Renal cortex interstitium (tissue), 11 donors: Measurements from ENCODE around the gene RLN3. TPM values are rescaled to one million over a fixed set of nuclear protein-coding genes. Genes with fewer than 3 reads are reported as not detected.
A peak's percentile ranks its signal among the peaks of the same experiment; 100 is the strongest.

Experiments
- DNase-seq, 11 donors: peaks; one replicate each; pipeline ENCODE4 v3.0.0-alpha.2; 2013; ENCODE audit warnings: low read depth in 9 of 11, low spot score in 4 of 11; ENCODE audit errors: extremely low read depth in 1 of 11
- polyA plus RNA-seq, 3 donors: library from polyadenylated mRNA; unstranded; fragments of 120-200 nt; gene quantifications; one replicate each; pipeline ENCODE4 v1.2.1, GENCODE V29; 2013; ENCODE audit not compliant: insufficient read length in 3 of 3

RLN3 gene
- polyA plus RNA-seq, 3 donors: not detected

GRCh38 chr19:14063105-14063504 lies 35.2 kb downstream of the RLN3 start:
- no peak for DNase-seq

GRCh38 chr19:14066134-14066533 lies 38.2 kb downstream of the RLN3 start:
- DNase-seq: no peak

- DNase-seq: no peak
Observed at GRCh38 chr19:14070268-14071050, 42.5 kb downstream of the RLN3 start.

- no peak for DNase-seq
Observed at GRCh38 chr19:14072535-14073260, 44.8 kb downstream of the RLN3 start, which contains the start of gene MISP3. Gene MISP3 (plus strand): TSS chr19:14072786. CDS start chr19:14073310, 524 bp downstream.

- DNase-seq: peak in 3 of 11 donors; percentile 59 to 64 (median 63)
Observed at GRCh38 chr19:14073261-14073924, 45.4 kb downstream of the RLN3 start.

DNA sequence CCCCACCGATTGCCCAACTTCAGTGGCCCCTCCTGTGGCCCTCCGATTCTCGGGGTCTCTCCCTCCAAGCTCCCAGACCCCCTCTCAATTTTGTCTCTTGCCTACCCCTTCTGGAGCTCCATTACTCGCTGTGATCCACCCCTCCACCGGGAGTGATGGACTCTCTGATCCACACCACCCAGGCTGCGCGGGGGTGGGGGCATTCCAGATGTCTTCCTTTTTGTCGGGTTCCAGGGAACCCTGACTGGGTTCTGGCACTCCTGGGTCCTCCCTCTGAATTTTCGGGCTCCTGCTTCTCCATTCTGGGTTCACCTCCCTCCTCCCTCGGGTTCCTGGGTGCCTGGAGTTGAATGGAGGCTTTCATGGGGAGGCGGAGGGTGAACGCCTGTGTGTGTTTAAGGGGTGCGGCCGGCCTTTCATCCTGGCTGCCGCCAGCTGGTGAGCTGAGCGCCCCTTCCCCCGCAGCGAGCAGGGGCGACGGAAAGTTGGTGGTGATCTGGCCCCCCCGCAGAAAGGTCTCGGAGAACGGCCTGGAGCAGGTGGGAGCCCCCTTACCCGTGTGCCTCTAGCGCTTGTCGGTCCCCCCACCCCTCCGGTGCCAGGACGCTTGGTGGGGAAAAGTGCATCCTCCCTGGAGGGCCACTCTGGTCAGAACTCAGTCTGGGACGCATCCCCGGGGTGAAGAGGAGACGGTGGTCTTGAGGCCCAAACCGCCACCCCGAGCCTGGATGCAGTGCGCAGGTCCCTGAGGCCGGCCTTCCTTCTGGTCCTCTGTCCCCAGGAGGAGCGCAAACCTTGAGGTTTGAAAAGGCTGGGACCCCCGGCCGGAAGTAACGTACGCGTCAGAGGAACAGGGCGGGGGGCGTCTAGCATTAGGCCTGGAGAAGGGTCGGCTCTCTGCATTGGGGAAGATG lies 46.2 kb downstream of the RLN3 start:
- no peak for DNase-seq

DNA sequence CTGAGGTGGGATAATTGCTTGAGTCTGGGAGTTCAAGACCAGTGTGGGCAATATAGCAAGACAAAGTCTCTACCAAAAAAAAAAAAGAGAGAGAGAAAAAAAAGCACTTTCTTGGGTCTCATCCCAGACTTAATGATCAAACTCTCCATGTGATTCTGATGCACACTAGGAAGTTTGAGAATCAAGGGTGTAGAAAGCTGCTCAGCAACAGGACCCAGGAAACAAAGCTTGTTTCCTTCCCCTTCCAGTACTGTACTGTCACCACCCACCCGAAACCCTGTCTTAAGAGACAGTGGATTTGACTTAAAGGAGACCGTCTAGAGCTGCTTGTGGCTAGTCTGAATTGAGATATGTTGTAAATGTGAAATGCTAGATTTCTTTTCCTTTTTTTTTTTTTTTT lies 50.5 kb downstream of the RLN3 start:
- no peak for DNase-seq

Other genes with a start within 250 kb of the RLN3 start
- gene ZSWIM4, start 232.7 kb upstream of the RLN3 start, polyA plus RNA-seq: 10 to 100 TPM in 1 of 3 donors, 1 to 10 TPM in 2; 6.6 to 11.1 (median 9.8) TPM
- 1 to 10 TPM in 2 of 3 donors, under 1 TPM in 1; 0.79 to 1.8 (median 1.3) TPM for gene NANOS3, start 151.0 kb upstream of the RLN3 start, polyA plus RNA-seq
- gene BRME1, start 122.0 kb upstream of the RLN3 start, polyA plus RNA-seq: 1 to 10 TPM; 4.3 to 7.3 (median 7.2) TPM
- gene CC2D1A, start 121.9 kb upstream of the RLN3 start, polyA plus RNA-seq: 10 to 100 TPM; 20.6 to 38.9 (median 29.1) TPM
- 1 to 10 TPM; 1.2 to 1.5 (median 1.2) TPM for gene PODNL1, start 89.7 kb upstream of the RLN3 start, polyA plus RNA-seq
- 10 to 100 TPM; 25.7 to 37.5 (median 35.7) TPM for gene DCAF15, start 75.6 kb upstream of the RLN3 start, polyA plus RNA-seq
- 10 to 100 TPM in 2 of 3 donors, 1 to 10 TPM in 1; 9.1 to 17.7 (median 14.8) TPM for gene RFX1, start 21.8 kb upstream of the RLN3 start, polyA plus RNA-seq
- 1 to 10 TPM; 4.6 to 7.3 (median 6.4) TPM for gene IL27RA, start 3.6 kb downstream of the RLN3 start, polyA plus RNA-seq
- gene PALM3, start 33.9 kb downstream of the RLN3 start, polyA plus RNA-seq: 10 to 100 TPM; 16.3 to 31.4 (median 20.1) TPM
- gene MISP3, start 44.6 kb downstream of the RLN3 start, polyA plus RNA-seq: 1 to 10 TPM; 5.1 to 8.4 (median 7.6) TPM
- under 1 TPM in 1 of 3 donors, not detected in 2; 0.11 TPM for gene C19orf67, start 57.6 kb downstream of the RLN3 start, polyA plus RNA-seq
- gene SAMD1, start 62.6 kb downstream of the RLN3 start, polyA plus RNA-seq: 10 to 100 TPM; 28.2 to 62.2 (median 45.2) TPM
- gene PRKACA, start 89.6 kb downstream of the RLN3 start, polyA plus RNA-seq: 100 to 1,000 TPM in 1 of 3 donors, 10 to 100 TPM in 2; 90.2 to 104 (median 92.6) TPM
- gene ASF1B, start 108.4 kb downstream of the RLN3 start, polyA plus RNA-seq: 10 to 100 TPM; 15.5 to 23.0 (median 20.0) TPM
- gene ADGRL1, start 178.0 kb downstream of the RLN3 start, polyA plus RNA-seq: 10 to 100 TPM; 33.2 to 53.1 (median 50.1) TPM